ENCODE data around the gene SLC38A3.

SLC38A3 gene

DNA sequence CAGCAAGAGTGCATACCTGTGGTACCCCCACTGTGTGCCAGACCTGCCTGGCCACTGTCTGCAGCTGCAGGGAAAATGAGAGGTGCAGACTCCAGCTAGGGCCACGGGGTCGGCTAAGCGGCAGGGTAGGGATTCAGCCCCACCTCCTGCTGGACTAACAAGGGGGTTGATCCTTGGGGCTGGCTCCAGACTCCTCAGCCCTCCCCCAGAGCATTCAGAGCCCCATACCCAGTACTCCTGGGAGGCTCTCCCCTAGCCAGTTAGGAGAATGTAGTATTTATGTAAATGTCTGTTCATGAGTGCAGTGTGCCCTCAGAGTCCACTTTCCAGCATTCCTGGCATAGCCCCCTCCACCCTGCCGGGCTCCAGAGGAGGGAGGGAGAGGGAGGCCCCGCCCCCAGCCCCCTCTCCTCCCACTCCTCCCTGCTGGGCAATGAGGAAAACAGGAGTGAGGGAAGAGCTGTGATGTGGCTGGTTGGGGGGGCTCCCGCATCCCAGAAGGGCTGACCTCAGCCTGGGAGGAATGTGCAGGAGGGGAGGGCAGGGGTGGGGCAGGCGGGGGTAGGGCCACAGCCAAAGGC lies 59.4 kb downstream of the SLC38A3 start:
- peaks cover 5% of the 10 kb centered on the region for H3K27me3 ChIP-seq (replicated peaks; ENCODE audit: control insufficient read depth, insufficient read depth, low read length, poor library complexity, severe bottlenecking)
- peaks cover 7% of the 10 kb centered on the region for H3K4me1 ChIP-seq (ENCODE audit: control insufficient read depth, insufficient read depth, low read length, poor library complexity, severe bottlenecking)
- DNase-seq, result no peak
- H3K9me3 ChIP-seq (ENCODE audit: control insufficient read depth, low read length), result no peaks in the 10 kb centered on the region
- no peaks in the 10 kb centered on the region for H3K36me3 ChIP-seq (ENCODE audit: control insufficient read depth, insufficient read depth, low read length)
- no peak overlapping the region for H3K27ac ChIP-seq (ENCODE audit: insufficient read depth, low read length, poor library complexity, severe bottlenecking)
- H3K4me3 ChIP-seq (ENCODE audit: insufficient read depth, low read depth, low read length, poor library complexity, severe bottlenecking), result no peak overlapping the region

DNA sequence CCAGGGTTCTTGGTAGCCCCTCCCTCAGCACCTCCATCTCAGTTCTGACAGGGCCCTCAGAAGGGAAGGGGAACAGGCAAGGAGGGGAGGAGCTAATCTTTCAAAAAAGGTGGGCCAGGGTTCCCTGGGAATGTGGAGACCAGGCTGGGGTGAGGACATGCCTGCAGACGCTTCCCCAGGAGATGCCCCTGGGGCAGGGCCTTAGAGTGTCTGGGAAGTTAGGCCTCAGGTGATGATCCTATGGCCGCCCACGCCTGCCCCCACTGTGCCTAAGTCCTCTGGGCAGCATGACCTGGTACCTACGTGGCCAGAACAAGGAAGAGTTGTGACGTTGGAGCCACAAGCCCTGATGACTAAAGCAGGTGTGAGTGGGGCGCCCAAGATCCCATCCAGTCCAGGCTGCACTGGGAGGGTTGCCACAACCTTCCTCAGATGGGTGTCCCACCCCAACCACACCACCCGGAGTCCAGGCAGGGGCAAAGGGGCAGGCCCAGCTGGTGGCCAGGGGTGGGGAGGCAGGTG lies 60.0 kb downstream of the SLC38A3 start:
- Histone ChIP-seq H3K4me3 (ENCODE audit: insufficient read depth, low read depth, low read length, poor library complexity, severe bottlenecking) (no peak overlapping the region), H3K9me3 (ENCODE audit: control insufficient read depth, low read length) (no peaks in the 10 kb centered on the region), H3K27ac (ENCODE audit: insufficient read depth, low read length, poor library complexity, severe bottlenecking) (no peak overlapping the region), H3K36me3 (ENCODE audit: control insufficient read depth, insufficient read depth, low read length) (no peaks in the 10 kb centered on the region), H3K4me1 (ENCODE audit: control insufficient read depth, insufficient read depth, low read length, poor library complexity, severe bottlenecking) (peaks cover 6% of the 10 kb centered on the region), H3K27me3 (replicated peaks; ENCODE audit: control insufficient read depth, insufficient read depth, low read length, poor library complexity, severe bottlenecking) (peaks cover 5% of the 10 kb centered on the region)
- no peak for DNase-seq

DNA sequence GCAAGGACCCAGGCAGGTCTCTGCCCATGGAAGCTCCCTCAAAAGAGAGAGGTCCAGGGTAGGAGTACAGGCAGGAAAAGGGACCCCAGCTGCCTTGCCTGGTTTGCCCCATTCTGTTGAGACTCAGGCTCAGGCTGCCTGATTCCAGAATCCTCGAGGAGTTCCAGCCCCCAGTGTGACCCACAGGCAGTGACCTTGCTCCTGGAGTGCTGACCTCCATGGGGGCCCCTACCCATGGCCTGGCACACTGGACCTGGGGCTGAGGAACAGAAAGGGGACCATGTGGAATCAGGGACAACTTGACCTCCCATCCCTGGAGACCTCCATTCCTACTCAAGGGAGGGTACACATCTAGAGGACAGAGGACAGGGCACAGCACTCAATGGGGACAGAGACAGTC lies 60.5 kb downstream of the SLC38A3 start:
- peaks cover 1% of the 10 kb centered on the region for H3K4me1 ChIP-seq (ENCODE audit: control insufficient read depth, insufficient read depth, low read length, poor library complexity, severe bottlenecking)
- H3K27ac ChIP-seq (ENCODE audit: insufficient read depth, low read length, poor library complexity, severe bottlenecking), result no peak overlapping the region
- H3K27me3 ChIP-seq (replicated peaks; ENCODE audit: control insufficient read depth, insufficient read depth, low read length, poor library complexity, severe bottlenecking), result peaks cover 5% of the 10 kb centered on the region
- H3K36me3 ChIP-seq (ENCODE audit: control insufficient read depth, insufficient read depth, low read length), result no peaks in the 10 kb centered on the region
- DNase-seq, result no peak
- no peak overlapping the region for H3K4me3 ChIP-seq (ENCODE audit: insufficient read depth, low read depth, low read length, poor library complexity, severe bottlenecking)
- no peaks in the 10 kb centered on the region for H3K9me3 ChIP-seq (ENCODE audit: control insufficient read depth, low read length)

DNA sequence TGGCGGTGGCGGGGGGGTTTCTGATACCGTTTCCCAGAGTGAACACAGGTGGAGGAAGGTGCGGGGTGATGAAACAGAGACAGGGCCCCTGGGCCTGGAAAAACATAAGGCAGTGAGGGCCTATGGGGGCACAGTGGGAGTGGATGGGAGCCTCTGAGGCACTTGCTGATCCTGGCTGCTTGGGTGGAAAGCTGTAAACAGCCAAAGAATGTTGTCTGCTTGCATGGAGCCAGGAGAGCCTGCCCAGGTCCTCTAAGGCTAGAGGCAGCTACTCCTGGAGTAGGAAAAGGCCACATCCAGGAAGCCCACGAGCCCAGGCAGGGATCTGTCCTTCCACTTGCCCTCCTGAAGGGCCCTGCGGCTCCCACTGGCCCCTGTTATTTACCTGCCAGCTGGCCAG lies 60.9 kb downstream of the SLC38A3 start:
- no peak for DNase-seq
- Histone ChIP-seq H3K4me3 (ENCODE audit: insufficient read depth, low read depth, low read length, poor library complexity, severe bottlenecking) (no peak overlapping the region), H3K36me3 (ENCODE audit: control insufficient read depth, insufficient read depth, low read length) (no peaks in the 10 kb centered on the region), H3K27ac (ENCODE audit: insufficient read depth, low read length, poor library complexity, severe bottlenecking) (no peak overlapping the region), H3K4me1 (ENCODE audit: control insufficient read depth, insufficient read depth, low read length, poor library complexity, severe bottlenecking) (no peaks in the 10 kb centered on the region), H3K27me3 (replicated peaks; ENCODE audit: control insufficient read depth, insufficient read depth, low read length, poor library complexity, severe bottlenecking) (peaks cover 5% of the 10 kb centered on the region), H3K9me3 (ENCODE audit: control insufficient read depth, low read length) (no peaks in the 10 kb centered on the region)

DNA sequence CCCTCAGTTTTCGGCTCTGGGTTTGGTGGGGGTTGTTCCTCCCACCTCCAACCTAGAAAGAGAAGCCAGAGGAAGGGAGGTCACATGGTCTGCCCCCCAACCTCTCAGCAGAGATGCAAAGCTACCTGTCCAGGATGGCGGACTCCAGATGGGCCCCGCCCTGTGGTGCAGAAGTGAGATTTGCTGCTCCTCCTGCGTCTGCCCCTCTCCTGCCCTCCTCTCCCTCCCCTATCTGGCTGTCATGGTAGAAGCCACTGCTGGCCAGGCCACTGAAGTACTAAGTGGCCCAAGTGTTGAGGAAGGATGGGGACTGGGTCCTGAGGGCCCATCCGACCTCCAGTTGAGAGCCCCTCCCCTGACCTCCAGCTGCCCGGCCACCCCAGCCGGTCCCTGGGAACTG lies 61.8 kb downstream of the SLC38A3 start:
- DNase-seq, result no peak
- Histone ChIP-seq H3K36me3 (ENCODE audit: control insufficient read depth, insufficient read depth, low read length) (no peaks in the 10 kb centered on the region), H3K4me1 (ENCODE audit: control insufficient read depth, insufficient read depth, low read length, poor library complexity, severe bottlenecking) (no peaks in the 10 kb centered on the region), H3K9me3 (ENCODE audit: control insufficient read depth, low read length) (no peaks in the 10 kb centered on the region), H3K27ac (ENCODE audit: insufficient read depth, low read length, poor library complexity, severe bottlenecking) (no peak overlapping the region), H3K4me3 (ENCODE audit: insufficient read depth, low read depth, low read length, poor library complexity, severe bottlenecking) (no peak overlapping the region), H3K27me3 (replicated peaks; ENCODE audit: control insufficient read depth, insufficient read depth, low read length, poor library complexity, severe bottlenecking) (peaks cover 5% of the 10 kb centered on the region)

DNA sequence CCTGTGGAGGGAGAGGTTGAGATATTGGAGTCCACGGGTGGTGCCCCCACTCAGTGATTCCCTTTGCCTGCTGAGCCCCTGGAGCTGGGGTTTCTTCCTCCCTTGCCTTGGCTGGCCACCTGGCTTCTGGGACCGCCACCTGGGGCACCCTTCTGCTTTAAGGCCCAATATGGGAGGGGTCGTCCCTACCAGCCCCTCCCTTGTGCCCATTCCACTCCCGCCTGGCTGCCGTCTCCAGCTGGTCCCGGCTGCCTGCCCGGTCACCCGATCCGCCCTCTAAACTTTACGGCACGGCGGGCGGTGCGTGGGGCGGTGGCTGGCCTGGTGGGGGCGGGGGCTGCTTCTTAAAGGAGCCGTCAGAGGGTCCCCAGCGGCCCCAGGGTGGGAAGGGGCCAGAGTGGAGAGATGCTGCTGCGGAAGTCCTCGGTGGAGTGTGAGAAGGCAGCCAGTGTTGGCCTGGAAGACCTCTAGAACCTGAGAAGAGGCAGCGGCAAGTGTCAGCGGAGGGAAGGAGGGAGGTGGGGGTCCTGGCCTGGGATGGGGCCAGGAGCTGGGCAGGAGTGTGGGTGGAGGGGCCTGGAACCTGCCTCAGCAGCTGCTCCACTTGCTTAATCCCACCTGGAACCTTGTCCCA lies 62.3 kb downstream of the SLC38A3 start:
- no peaks in the 10 kb centered on the region for H3K36me3 ChIP-seq (ENCODE audit: control insufficient read depth, insufficient read depth, low read length)
- no peaks in the 10 kb centered on the region for H3K4me1 ChIP-seq (ENCODE audit: control insufficient read depth, insufficient read depth, low read length, poor library complexity, severe bottlenecking)
- DNase-seq, result no peak
- no peak overlapping the region for H3K27ac ChIP-seq (ENCODE audit: insufficient read depth, low read length, poor library complexity, severe bottlenecking)
- peaks cover 5% of the 10 kb centered on the region for H3K27me3 ChIP-seq (replicated peaks; ENCODE audit: control insufficient read depth, insufficient read depth, low read length, poor library complexity, severe bottlenecking)
- H3K9me3 ChIP-seq (ENCODE audit: control insufficient read depth, low read length), result no peaks in the 10 kb centered on the region
- no peak overlapping the region for H3K4me3 ChIP-seq (ENCODE audit: insufficient read depth, low read depth, low read length, poor library complexity, severe bottlenecking)

DNA sequence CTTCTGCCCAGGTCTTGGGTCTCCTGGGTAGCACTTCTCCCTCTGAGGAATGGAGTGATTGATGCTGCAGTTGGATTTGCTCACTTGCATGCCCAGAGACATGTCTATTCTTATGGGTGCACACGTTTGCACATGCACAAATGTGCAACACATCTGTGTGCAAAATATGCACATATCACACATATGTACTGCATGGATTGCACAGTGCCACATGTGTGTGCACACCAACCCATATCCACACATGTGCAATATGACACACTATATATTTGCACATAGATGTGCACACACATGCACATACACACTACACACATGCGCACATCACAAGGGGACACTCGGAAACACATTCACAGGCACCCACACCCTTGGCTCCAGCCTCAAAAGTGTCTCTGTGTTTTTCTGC lies 63.2 kb downstream of the SLC38A3 start:
- no peak overlapping the region for H3K4me3 ChIP-seq (ENCODE audit: insufficient read depth, low read depth, low read length, poor library complexity, severe bottlenecking)
- peaks cover 8% of the 10 kb centered on the region for H3K27me3 ChIP-seq (replicated peaks; ENCODE audit: control insufficient read depth, insufficient read depth, low read length, poor library complexity, severe bottlenecking)
- peaks cover 3% of the 10 kb centered on the region for H3K4me1 ChIP-seq (ENCODE audit: control insufficient read depth, insufficient read depth, low read length, poor library complexity, severe bottlenecking)
- DNase-seq, result no peak
- no peak overlapping the region for H3K27ac ChIP-seq (ENCODE audit: insufficient read depth, low read length, poor library complexity, severe bottlenecking)
- H3K36me3 ChIP-seq (ENCODE audit: control insufficient read depth, insufficient read depth, low read length), result no peaks in the 10 kb centered on the region
- no peaks in the 10 kb centered on the region for H3K9me3 ChIP-seq (ENCODE audit: control insufficient read depth, low read length)

DNA sequence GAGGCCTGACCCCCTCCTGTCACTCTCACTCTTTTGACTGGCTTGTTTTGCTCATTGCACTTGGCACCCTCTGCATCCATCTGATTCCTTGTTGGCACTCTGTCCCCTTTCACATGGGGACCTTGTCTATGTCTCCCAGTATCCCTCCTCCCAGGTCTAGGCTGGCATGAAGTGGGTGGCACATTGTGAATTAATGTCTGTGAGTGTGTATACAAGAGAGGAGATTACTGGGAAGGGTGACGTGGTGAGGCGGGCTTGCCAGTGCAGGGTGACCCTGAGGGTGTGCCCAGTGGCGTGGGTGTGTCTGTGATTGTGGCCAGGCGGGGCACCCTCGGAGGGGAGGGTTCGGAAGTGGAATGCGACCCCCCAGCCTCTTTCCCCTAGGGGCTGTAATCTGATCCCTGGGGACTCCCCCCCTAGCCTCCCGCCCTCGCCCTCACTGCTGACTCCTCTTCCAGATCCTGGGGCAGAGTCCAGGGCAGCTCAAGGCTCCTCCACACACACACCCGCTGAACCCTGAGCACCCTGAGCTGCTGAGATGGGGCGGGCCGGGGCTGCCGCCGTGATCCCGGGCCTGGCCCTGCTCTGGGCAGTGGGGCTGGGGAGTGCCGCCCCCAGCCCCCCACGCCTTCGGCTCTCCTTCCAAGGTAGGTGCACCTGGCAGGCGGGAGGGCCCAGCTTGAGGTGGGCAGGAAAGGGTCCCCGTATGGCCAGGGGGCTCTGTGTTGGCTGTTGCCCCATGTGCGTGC lies 63.8 kb downstream of the SLC38A3 start, which contains the start of gene SEMA3B:
TSS of gene SEMA3B (plus strand) at position 445 of the 749 bp plus-strand sequence. CDS start at position 539, 94 bp downstream.
- H3K27me3 ChIP-seq (replicated peaks; ENCODE audit: control insufficient read depth, insufficient read depth, low read length, poor library complexity, severe bottlenecking), result peaks cover 14% of the 10 kb centered on the region
- no peaks in the 10 kb centered on the region for H3K36me3 ChIP-seq (ENCODE audit: control insufficient read depth, insufficient read depth, low read length)
- no peak for DNase-seq
- no peaks in the 10 kb centered on the region for H3K9me3 ChIP-seq (ENCODE audit: control insufficient read depth, low read length)
- no peak within 1 kb of the TSS for H3K4me3 ChIP-seq (ENCODE audit: insufficient read depth, low read depth, low read length, poor library complexity, severe bottlenecking)
- H3K4me1 ChIP-seq (ENCODE audit: control insufficient read depth, insufficient read depth, low read length, poor library complexity, severe bottlenecking), result peaks cover 8% of the 10 kb centered on the region
- no peak within 1 kb of the TSS for H3K27ac ChIP-seq (ENCODE audit: insufficient read depth, low read length, poor library complexity, severe bottlenecking)

DNA sequence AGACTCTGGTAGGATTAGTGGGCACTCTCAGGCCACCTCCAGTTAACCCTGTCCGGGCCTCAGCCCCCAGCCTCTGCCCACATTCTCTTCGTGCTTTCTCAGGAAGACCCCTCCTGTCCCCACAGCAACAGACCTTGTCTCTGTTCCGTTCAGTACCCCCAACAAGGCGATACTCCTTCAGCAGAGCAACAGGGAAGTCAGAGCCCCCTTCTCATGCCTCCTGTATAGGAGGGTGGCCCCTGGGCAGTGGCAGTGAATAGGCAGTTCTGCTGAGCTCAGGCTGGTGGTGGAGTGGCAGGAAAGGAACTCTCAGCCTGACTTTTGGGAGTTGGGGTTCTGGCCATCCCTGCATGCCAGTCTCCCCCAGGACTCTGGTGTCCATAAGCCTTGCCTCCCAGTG lies 64.4 kb downstream of the SLC38A3 start:
- peaks cover 13% of the 10 kb centered on the region for H3K4me1 ChIP-seq (ENCODE audit: control insufficient read depth, insufficient read depth, low read length, poor library complexity, severe bottlenecking)
- H3K36me3 ChIP-seq (ENCODE audit: control insufficient read depth, insufficient read depth, low read length), result no peaks in the 10 kb centered on the region
- H3K4me3 ChIP-seq (ENCODE audit: insufficient read depth, low read depth, low read length, poor library complexity, severe bottlenecking), result no peak overlapping the region
- no peak for DNase-seq
- peaks cover 18% of the 10 kb centered on the region for H3K27me3 ChIP-seq (replicated peaks; ENCODE audit: control insufficient read depth, insufficient read depth, low read length, poor library complexity, severe bottlenecking)
- H3K27ac ChIP-seq (ENCODE audit: insufficient read depth, low read length, poor library complexity, severe bottlenecking), result no peak overlapping the region
- no peaks in the 10 kb centered on the region for H3K9me3 ChIP-seq (ENCODE audit: control insufficient read depth, low read length)

DNA sequence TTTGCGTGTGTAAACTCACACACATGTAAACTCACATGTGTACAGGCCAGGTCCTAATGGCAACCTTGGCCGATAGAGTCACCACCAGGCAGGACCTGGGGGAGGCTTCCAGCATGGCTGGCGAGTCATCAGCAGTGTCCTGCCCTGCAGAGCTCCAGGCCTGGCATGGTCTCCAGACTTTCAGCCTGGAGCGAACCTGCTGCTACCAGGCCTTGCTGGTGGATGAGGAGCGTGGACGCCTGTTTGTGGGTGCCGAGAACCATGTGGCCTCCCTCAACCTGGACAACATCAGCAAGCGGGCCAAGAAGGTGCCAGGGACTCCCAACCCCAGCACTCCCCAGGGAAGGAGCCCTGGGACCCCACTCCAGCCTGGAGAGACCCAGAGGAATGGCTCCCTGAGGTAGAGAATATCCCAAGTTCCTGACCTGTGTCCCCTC lies 64.9 kb downstream of the SLC38A3 start:
- Histone ChIP-seq H3K36me3 (ENCODE audit: control insufficient read depth, insufficient read depth, low read length) (no peaks in the 10 kb centered on the region), H3K27me3 (replicated peaks; ENCODE audit: control insufficient read depth, insufficient read depth, low read length, poor library complexity, severe bottlenecking) (peaks cover 23% of the 10 kb centered on the region), H3K27ac (ENCODE audit: insufficient read depth, low read length, poor library complexity, severe bottlenecking) (no peak overlapping the region), H3K4me1 (ENCODE audit: control insufficient read depth, insufficient read depth, low read length, poor library complexity, severe bottlenecking) (peaks cover 14% of the 10 kb centered on the region), H3K4me3 (ENCODE audit: insufficient read depth, low read depth, low read length, poor library complexity, severe bottlenecking) (no peak overlapping the region), H3K9me3 (ENCODE audit: control insufficient read depth, low read length) (no peaks in the 10 kb centered on the region)
- no peak for DNase-seq
